NCI-H1417 treated with DMSO at 0.1 percent for 48 hours (cell line): Measurements from ENCODE around the gene CUL2.
"Not testable (repeated sequence)": the region's sequence is repeated elsewhere in the genome, so short reads cannot be mapped to it uniquely, and the experiment has no call there.

Experiments used
- DNase-seq: peaks from one replicate; lab custom pipeline; 2025; lab: John Stamatoyannopoulos, UW

CUL2 gene

DNA sequence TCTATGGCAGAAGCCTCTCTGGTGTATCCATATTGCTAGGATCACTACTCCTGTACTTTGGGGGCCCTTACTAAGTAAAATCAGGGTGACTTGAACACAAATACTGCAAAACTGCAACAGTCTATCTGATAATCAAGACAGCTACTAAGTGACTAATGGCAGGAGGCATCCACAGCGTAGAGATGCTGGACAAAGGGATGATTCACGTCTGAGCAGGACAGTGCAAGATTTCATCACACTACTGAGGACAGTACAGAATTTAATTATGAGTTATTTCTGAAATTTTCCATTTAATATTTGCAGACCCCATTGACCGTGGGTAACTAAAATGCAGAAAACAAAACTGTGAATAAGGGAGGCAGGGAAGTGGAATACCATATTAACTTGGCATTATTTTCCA, 10.4 kb downstream of the CUL2 start:
- no peak for DNase-seq

- DNase-seq = no peak
Observed at GRCh38 chr10:35079265-35079664, 10.9 kb downstream of the CUL2 start.

DNA sequence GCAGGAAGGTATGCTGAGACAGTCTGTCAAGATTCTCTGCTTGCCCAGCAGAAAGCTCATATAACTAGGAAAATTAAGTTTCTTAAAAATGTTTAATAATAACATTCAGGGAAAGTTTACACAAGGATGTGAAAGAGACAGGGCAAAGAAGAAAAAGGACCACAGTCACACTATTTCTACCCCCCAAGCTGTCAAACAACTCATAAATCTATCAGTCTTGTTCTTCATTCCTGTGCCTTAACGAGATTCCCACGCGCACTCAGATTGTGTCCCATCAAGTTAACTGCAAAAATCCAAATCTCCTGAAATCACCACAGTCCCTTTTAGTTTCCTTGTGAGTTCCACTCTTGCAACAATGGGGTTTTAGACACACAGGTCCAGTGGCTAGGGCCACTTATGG, 14.9 kb downstream of the CUL2 start:
- no peak for DNase-seq

GRCh38 chr10:35074266-35074665, 15.9 kb downstream of the CUL2 start:
- DNase-seq = no peak

DNA sequence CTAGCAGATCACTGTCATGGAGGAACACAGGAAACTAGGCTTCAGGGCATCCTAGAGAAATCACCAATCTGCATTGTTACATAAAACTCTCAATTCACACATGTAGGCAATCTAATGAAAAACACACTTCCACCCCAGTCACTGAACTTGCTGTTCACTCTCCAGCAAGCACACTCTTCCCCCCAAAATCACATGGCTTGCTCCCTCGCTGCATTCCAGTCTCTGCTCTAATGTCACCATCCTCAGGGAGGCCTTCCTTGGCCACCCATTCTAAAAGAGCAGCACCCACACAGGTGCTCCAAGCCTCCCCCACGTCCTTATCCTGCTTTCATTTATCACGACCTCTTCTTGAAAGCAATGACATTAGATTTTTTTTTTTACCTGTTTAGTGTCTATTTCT, 19.6 kb downstream of the CUL2 start:
- DNase-seq = no peak

DNA sequence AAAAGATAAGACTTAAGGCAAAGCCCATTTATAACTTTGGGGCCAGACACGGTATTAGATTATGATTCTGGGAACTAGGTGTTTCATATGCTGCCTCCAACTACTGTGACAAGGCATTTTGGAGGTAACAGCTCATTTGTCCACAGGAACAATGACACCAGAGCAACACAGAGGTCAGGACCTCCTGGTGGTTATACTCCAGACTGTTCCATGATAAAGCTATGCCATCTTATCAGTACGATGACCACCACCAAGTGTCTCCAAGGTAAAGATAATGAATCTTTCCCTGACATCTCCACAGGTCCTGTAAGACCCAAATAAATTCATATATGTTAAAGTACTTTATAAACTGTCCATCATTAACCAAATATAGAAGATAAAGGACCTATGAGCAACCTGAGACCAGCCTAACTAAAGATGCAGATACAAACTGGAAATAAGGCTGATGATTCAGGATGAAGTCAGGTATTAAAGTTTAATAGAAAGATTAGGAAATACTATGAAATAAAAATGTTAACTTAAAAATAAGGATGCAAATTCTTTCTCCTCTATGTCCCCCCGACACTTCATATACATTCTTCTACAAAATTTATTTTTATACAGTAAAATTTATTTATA, 26.2 kb downstream of the CUL2 start:
- DNase-seq = no peak

GRCh38 chr10:35059481-35059880, 30.7 kb downstream of the CUL2 start:
- DNase-seq = no peak

- no peak for DNase-seq
Observed at GRCh38 chr10:35058686-35059085, 31.5 kb downstream of the CUL2 start.

- DNase-seq = no peak
Observed at GRCh38 chr10:35058134-35058533, 32.0 kb downstream of the CUL2 start.

GRCh38 chr10:35056686-35057085, 33.5 kb downstream of the CUL2 start:
- DNase-seq = no peak

DNA sequence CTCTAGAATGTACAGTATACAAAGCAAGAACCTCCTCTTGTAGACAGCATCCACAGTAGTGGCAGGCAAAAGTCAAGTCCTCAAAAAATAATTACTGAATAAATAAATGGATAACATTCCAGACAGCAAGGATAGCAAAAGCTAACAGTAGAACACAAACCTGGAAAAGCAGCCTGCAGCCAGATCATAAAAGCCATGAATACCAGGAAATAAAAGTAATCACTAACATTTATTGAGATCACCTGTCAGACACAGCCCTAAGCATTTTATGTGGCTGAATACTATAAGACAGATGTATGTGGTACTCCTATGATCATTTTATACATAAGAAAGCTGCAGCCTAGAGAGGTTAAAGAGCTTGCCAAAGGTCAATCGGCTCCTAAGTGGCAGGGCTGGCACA, 34.0 kb downstream of the CUL2 start:
- no peak for DNase-seq

GRCh38 chr10:35050568-35050967, 39.6 kb downstream of the CUL2 start:
- DNase-seq = no peak

DNA sequence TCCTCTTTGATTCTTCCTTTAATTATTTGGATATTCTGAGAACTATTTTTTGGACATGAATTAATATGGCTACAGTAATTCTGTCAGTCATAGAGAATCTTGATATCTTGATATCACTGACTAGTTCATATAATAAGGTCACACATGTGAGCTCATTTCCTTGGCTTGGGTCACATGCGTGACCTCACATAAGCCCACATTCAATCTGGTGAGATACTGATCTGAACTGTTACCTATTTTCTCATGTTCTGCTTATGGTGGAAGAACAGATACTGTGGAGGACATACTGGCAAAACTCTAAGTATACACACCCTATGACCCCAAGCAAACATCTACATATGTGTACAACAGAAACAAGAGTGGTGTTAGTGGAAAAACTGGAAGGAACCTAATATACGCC, 44.1 kb downstream of the CUL2 start:
- no peak for DNase-seq

DNA sequence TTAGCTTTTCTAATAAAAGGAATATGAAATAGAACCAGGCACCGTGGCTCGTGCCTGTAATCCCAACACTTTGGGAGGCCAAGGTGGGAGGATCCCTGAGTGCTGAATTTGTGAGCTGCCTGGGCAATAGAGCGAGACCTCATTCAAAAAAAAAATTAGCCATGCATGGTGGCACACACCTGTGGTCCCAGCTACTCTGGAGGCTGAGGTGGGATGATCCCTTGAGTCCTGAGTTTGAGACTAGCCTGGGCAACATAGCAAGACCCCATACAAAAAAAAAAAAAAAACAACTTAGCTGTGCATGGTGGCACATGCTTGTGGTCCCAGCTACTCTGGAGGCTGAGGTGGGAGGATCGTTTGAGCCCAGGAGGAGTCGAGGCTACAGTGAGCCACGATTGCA, 44.9 kb downstream of the CUL2 start:
- DNase-seq = not testable (repeated sequence)

GRCh38 chr10:35043796-35044344, 46.3 kb downstream of the CUL2 start:
- no peak for DNase-seq

DNA sequence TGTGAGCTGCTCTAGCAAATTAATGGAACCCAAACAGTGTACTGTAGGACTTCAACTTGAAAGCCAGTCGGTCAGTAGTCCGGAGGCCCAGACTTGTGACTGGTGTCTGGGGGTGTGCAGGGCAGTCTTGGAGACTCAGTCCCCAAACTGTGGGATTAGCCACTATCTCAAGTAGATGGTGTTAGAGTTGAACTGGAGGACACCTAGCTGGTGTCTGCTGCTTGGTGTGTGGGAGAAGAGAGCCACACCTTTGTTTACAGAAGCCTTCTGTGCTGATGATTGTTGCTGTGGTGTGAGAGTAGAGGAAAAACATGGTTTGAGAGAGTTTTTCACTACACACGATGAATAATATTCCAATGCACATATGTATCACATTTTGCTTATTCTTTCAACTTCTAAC, 47.4 kb downstream of the CUL2 start:
- no peak for DNase-seq

DNA sequence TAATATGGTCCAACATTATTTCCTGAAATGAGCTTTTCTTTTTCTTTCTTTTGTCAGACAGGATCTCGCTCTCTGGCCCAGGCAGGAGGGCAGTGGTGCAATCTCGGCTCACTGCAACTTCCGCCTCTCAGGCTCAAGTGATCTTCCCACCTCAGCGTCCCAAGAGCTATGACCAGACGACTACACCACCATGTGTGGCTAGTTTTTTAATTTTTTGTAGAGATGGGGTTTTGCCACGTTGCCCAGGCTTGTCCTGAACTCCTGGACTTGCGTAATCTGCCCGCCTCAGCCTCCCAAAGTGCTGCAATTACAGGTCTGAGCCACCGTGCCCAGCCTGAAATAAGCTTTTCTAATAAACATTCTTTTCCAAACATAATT, 48.6 kb downstream of the CUL2 start:
- DNase-seq = no peak

DNA sequence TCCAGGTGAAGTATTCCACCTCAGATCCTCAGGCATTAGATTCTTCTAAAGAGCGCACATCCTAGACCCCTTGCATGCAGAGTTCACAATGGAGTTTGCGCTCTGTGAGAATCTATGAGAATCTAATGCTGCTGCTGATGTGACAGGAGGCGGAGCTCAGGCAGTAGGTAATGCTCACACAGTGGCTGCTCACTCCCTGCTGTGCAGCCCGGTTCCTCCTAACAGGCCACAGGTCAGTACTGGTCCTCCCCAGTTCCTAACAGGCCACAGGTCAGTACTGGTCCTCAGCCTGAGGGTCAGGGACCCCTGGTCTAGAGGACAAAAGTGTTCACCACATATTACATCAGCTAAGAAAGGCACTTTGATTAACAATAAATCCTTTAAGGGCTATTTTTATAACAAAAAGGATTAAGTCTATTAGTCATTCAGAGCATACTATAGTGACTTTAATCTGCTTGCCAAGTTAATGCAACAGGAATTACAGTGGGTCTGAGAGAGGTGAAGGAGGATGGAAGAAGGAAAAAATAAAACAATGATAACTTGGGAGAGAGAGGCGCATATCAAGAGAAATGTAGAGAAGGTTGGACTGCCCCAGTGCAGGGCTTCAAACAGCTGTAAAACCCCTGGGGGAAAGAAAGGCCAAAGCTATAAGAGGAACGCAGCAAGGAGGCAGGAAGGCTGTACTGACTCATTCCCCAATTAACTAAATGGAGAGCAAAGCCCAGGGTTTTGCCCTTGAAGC, 49.2 kb downstream of the CUL2 start:
- no peak for DNase-seq

DNA sequence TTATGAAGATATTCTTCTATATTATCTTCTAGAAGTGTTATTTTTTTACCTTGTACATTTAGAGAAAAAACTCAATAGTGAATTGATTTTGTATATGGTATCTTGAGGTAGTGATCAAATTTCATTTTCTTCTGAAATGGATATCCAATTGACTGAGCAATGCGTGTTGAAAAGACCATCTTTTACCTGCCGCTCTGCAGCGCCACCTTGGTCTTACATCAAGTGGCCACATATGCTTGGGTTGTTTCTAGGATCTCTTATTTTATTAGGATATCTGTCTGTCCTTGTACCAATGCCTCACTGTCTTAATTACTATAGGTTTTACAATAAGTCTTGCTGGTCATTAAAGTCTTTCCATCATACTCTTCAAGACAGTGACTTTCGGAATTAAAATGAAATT, 53.0 kb downstream of the CUL2 start:
- no peak for DNase-seq

DNA sequence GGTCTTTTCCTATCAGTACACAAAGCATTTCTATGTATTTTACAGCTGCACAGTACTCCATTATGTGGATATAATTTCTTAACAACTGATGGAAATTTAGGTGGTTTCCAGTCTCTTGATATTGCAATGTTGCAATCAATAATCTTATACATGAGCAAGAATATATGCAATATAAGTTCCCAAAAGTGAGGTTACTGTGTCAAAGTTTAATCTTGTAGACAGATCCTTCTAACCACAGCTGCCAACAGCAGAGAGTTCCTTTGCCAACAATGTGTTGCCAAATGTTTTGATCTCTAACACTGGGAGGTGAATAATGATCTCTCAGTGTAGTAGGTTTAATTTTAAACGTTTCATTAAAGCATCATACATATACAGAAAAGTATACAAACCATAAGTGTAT, 54.5 kb downstream of the CUL2 start:
- DNase-seq = no peak

DNA sequence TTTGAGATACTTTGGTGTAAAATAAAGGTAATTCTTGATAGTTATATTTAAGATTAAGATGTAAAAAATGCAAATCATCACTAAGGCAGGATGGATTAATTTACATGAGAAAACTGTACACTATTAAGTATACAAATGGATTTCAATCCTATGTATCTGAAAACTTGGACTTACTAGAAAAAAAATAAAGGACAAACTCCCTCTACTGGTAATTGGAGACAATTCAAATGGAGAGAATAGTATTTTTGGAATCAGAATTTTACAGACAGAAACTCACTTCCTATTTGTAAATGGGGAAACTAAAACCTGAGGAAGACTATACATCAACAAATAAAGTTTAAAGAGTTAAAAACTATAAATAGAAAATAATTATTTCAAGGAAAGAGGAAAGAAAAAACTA, 62.6 kb downstream of the CUL2 start:
- DNase-seq = no peak

GRCh38 chr10:35025916-35026315, 64.2 kb downstream of the CUL2 start:
- no peak for DNase-seq

DNA sequence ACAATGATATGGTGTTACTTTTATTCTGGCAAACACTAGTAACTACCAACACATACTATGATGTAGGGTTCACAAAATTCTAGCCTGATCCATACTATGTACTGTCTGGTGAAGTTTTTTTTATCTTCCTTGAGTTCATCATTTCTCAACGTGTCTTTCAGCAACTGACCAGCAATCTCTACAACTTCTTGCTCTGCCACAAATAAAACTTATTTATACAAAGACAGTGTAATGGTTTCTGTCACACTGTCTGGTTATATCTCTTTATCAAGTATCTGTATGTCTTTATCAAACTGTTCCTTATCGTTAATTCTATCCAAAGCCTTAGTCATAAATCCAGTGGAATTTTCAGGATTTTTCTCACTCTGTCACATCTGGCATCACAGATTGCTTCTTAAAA, 69.7 kb downstream of the CUL2 start:
- no peak for DNase-seq
